ENCODE data around the gene MICAL2. TPM values are rescaled to one million over a fixed set of nuclear protein-coding genes. Genes with fewer than 3 reads are reported as not detected.
A peak's percentile ranks its signal among the peaks of the same experiment; 100 is the strongest.

Gene MICAL2
- total RNA-seq, 1 experiment from 2014 or later = 247 TPM

DNA sequence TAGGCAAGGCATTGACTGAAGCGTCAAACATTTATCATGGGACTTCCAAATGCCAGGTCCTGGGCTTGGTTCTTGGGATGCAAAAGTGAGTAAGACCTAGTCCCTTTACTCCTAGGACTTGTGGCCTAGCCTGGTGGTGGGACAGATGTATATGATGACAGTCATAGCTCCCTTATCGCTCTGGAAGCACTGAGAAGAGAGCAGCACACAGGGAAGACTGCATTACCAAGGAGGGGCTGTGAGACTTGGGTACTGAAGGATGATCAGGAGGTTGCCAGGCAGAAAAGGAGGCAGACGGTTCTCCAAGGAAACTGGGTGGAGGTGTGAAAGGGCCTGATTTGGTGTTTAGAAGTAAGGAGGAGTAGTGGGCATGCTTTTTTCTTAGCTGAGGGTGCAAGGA, 32.5 kb downstream of the MICAL2 start:
- intact Hi-C loops (cut with micrococcal nuclease; ENCODE audit: unreplicated experiment) = loop anchor here (1.0 kb wide), 3 partner anchors 21 to 90 kb away; no protein-coding TSS in a partner anchor
- H3K4me1 Mint-ChIP-seq (ENCODE audit: low read depth, unreplicated experiment) = peaks cover 57% of the 10 kb centered on the region
- CTCF ChIA-PET = interaction anchor here (0.7 to 3.8 kb wide), 5 partner anchors 10 to 139 kb away, joined by 3 to 13 read pairs (median 4); no protein-coding TSS in a partner anchor
- TF ChIP-seq, protein P1, sequence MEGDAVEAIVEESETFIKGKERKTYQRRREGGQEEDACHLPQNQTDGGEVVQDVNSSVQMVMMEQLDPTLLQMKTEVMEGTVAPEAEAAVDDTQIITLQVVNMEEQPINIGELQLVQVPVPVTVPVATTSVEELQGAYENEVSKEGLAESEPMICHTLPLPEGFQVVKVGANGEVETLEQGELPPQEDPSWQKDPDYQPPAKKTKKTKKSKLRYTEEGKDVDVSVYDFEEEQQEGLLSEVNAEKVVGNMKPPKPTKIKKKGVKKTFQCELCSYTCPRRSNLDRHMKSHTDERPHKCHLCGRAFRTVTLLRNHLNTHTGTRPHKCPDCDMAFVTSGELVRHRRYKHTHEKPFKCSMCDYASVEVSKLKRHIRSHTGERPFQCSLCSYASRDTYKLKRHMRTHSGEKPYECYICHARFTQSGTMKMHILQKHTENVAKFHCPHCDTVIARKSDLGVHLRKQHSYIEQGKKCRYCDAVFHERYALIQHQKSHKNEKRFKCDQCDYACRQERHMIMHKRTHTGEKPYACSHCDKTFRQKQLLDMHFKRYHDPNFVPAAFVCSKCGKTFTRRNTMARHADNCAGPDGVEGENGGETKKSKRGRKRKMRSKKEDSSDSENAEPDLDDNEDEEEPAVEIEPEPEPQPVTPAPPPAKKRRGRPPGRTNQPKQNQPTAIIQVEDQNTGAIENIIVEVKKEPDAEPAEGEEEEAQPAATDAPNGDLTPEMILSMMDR (IDR thresholded peaks at IDR 0.05; ENCODE audit: insufficient read depth in 1 of 2, low read depth in 1 of 2, low read length in 1 of 2, severe bottlenecking in 1 of 2, unreplicated experiment in 1 of 2) = no peak
- peaks cover 3% of the 10 kb centered on the region; the same call in 1 of the 2 replicates for H3K36me3 ChIP-seq (ENCODE audit: control insufficient read depth, insufficient read depth, low read length)
- peak overlapping the region; percentile 57 for H3K4me3 Mint-ChIP-seq (ENCODE audit: unreplicated experiment)
- peaks cover 79% of the 10 kb centered on the region for H3K4me1 ChIP-seq
- POLR2A ChIA-PET = interaction anchor here (1.6 to 1.9 kb wide), 2 partner anchors 16 to 21 kb away, joined by 5 to 10 read pairs; no protein-coding TSS in a partner anchor
- no peaks in the 10 kb centered on the region for H3K27me3 Mint-ChIP-seq (ENCODE audit: insufficient read depth, unreplicated experiment)
- TSS peak; percentile 93 for BruUV-seq (replicated peaks)
- peaks cover 74% of the 10 kb centered on the region for H3K36me3 Mint-ChIP-seq (ENCODE audit: insufficient read depth, unreplicated experiment)
- no peaks in the 10 kb centered on the region for H3K9me3 ChIP-seq
- H3K27me3 ChIP-seq (replicated peaks; ENCODE audit: control insufficient read depth, insufficient read depth, low read length) = no peaks in the 10 kb centered on the region
- H3K27ac Mint-ChIP-seq (ENCODE audit: unreplicated experiment) = peak overlapping the region; percentile 83
- DNase-seq = peak in 1 of 2 experiments; percentile 45
- no peaks in the 10 kb centered on the region for H3K9me3 Mint-ChIP-seq (ENCODE audit: unreplicated experiment)
- no peak overlapping the region for H3K4me3 ChIP-seq (ENCODE audit: low read depth, low read length)

DNA sequence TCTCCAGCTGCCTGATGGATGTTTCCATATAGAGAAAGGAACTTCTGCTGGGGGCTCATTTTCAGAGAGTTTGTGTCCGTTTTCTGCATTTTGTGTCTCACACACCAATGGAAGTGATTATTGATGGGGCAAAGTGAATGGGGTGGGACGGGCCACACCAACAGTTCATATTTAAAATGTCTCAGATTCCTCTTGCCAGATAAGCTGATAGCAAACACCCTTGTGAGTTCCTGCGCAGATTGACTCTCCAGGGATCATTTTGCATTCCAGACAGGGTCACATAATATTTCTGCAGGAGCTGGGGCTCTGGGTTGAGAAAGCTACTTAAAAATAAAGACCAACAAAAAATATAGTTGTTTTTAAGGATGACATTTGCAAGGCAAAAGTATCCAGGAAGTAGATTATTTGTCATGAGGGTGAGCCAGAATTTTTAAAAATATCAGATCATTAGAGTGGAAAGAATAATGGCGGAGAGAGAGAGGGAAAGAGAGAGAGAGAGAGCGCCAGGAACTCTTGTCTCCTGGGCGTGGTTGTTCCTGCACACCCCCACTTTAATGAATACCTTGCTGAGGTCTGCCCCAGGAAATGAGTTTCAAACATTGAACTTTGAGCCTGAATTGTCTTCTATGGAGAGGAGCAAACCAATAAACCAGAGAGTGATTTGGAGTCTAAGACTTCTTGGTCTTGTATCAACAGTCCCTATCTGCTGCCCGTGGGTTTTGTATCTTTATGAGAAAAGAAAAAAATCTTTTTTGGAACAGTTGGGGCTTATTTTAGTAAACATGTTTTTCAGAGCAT, 33.3 kb downstream of the MICAL2 start:
- peak; percentile 85 to 90 for DNase-seq
- H3K4me1 Mint-ChIP-seq (ENCODE audit: low read depth, unreplicated experiment) = peaks cover 63% of the 10 kb centered on the region
- TF ChIP-seq, protein P1 (IDR thresholded peaks at IDR 0.05; ENCODE audit: insufficient read depth in 1 of 2, low read depth in 1 of 2, low read length in 1 of 2, severe bottlenecking in 1 of 2, unreplicated experiment in 1 of 2) = no peak
- BruUV-seq (replicated peaks) = no TSS peak
- no peaks in the 10 kb centered on the region for H3K9me3 ChIP-seq
- ChIA-PET POLR2A (interaction anchor here (0.7 to 1.9 kb wide), 5 partner anchors 9 to 698 kb away, joined by 3 to 10 read pairs (median 3); no protein-coding TSS in a partner anchor), CTCF (interaction anchor here (0.7 to 3.8 kb wide), 7 partner anchors 9 to 138 kb away, joined by 3 to 13 read pairs (median 3); no protein-coding TSS in a partner anchor)
- H3K27ac Mint-ChIP-seq (ENCODE audit: unreplicated experiment) = peak overlapping the region; percentile 83
- no peaks in the 10 kb centered on the region for H3K27me3 Mint-ChIP-seq (ENCODE audit: insufficient read depth, unreplicated experiment)
- intact Hi-C loops (cut with micrococcal nuclease; ENCODE audit: unreplicated experiment) = loop anchor here (1.0 kb wide), 7 partner anchors 16 to 90 kb away; no protein-coding TSS in a partner anchor
- H3K27me3 ChIP-seq (replicated peaks; ENCODE audit: control insufficient read depth, insufficient read depth, low read length) = no peaks in the 10 kb centered on the region
- peaks cover 3% of the 10 kb centered on the region; the same call in 1 of the 2 replicates for H3K36me3 ChIP-seq (ENCODE audit: control insufficient read depth, insufficient read depth, low read length)
- H3K9me3 Mint-ChIP-seq (ENCODE audit: unreplicated experiment) = no peaks in the 10 kb centered on the region
- peak overlapping the region; percentile 57 for H3K4me3 Mint-ChIP-seq (ENCODE audit: unreplicated experiment)
- H3K4me1 ChIP-seq = peaks cover 79% of the 10 kb centered on the region
- H3K36me3 Mint-ChIP-seq (ENCODE audit: insufficient read depth, unreplicated experiment) = peaks cover 74% of the 10 kb centered on the region
- no peak overlapping the region for H3K4me3 ChIP-seq (ENCODE audit: low read depth, low read length)

Measured in Caco-2 (cell line).